SK-N-SH treated with all-trans-retinoic acid at 6 μM for 48 hours (cell line): Measurements from ENCODE around the gene TOMM20.

ENCODE experiments used
- ATAC-seq: fragments of 200-7000 bp; cut with Tn5 transposase; 3 replicates; pipeline ENCODE4 v1.9.1; 2020; ENCODE audit warnings: mild to moderate bottlenecking, moderate library complexity
- ARNTL ChIP-seq: fragments of 450-650 bp; formaldehyde crosslinking; IDR thresholded peaks from 2 replicates; pipeline ENCODE4 v1.5.0; 2020; ENCODE audit warnings: low read depth, mild to moderate bottlenecking, moderate library complexity, borderline replicate concordance
- BACH2 ChIP-seq: fragments of 250-450 bp; sonication (Bioruptor Pico); IDR thresholded peaks from 2 replicates; pipeline ENCODE4 v1.9.0; 2021; ENCODE audit warnings: mild to moderate bottlenecking, borderline replicate concordance
- CREB5 ChIP-seq: fragments of 250-450 bp; sonication (Bioruptor Pico); IDR thresholded peaks from 2 replicates; pipeline ENCODE4 v1.5.1; 2020; ENCODE audit warnings: low read depth, mild to moderate bottlenecking, moderate library complexity
- CSDC2 ChIP-seq: fragments of 250-450 bp; sonication (Bioruptor Pico); IDR thresholded peaks from 2 replicates; pipeline ENCODE4 v1.5.0; 2020; ENCODE audit warnings: mild to moderate bottlenecking, moderate library complexity
- CSRNP3 ChIP-seq: fragments of 250-450 bp; sonication (Bioruptor Pico); IDR thresholded peaks from 2 replicates; pipeline ENCODE4 v1.5.1; 2021; ENCODE audit warnings: mild to moderate bottlenecking, moderate library complexity
- ESRRG ChIP-seq: fragments of 250-450 bp; sonication (Bioruptor Pico); IDR thresholded peaks from 2 replicates; pipeline ENCODE4 v1.6.1; 2021; ENCODE audit warnings: mild to moderate bottlenecking
- GLIS3 ChIP-seq: fragments of 250-450 bp; sonication (Bioruptor Pico); IDR thresholded peaks from 2 replicates; pipeline ENCODE4 v1.5.0; 2020; ENCODE audit warnings: mild to moderate bottlenecking, moderate library complexity
- PATZ1 ChIP-seq: fragments of 250-450 bp; sonication (Bioruptor Pico); IDR thresholded peaks from 2 replicates; pipeline ENCODE4 v1.8.0; 2020; ENCODE audit warnings: mild to moderate bottlenecking, moderate library complexity, borderline replicate concordance
- POU6F1 ChIP-seq: fragments of 250-450 bp; sonication (Bioruptor Pico); IDR thresholded peaks from 2 replicates; pipeline ENCODE4 v1.8.0; 2021; ENCODE audit warnings: low read depth, mild to moderate bottlenecking, moderate library complexity, borderline replicate concordance
- RARB ChIP-seq: fragments of 250-450 bp; sonication (Bioruptor Pico); IDR thresholded peaks from 2 replicates; pipeline ENCODE4 v1.8.0; 2021; ENCODE audit warnings: mild to moderate bottlenecking, moderate library complexity
- SNAI2 ChIP-seq: fragments of 250-450 bp; sonication (Bioruptor Pico); IDR thresholded peaks from 2 replicates; pipeline ENCODE4 v1.5.0; 2020; ENCODE audit warnings: mild to moderate bottlenecking, moderate library complexity
- TCF4 ChIP-seq: fragments of 250-450 bp; sonication (Bioruptor Pico); IDR thresholded peaks from 2 replicates; pipeline ENCODE4 v1.8.0; 2021; ENCODE audit warnings: mild to moderate bottlenecking, moderate library complexity, borderline replicate concordance
- TSHZ2 ChIP-seq: fragments of 250-450 bp; sonication (Bioruptor Pico); IDR thresholded peaks from 2 replicates; pipeline ENCODE4 v1.5.0; 2020; ENCODE audit warnings: mild to moderate bottlenecking, moderate library complexity
- ZFP3 ChIP-seq: fragments of 250-450 bp; sonication (Bioruptor Pico); IDR thresholded peaks from 2 replicates; pipeline ENCODE4 v1.5.0; 2020; ENCODE audit warnings: mild to moderate bottlenecking, moderate library complexity
- ZFP30 ChIP-seq: fragments of 450-650 bp; formaldehyde crosslinking; IDR thresholded peaks from 2 replicates; pipeline ENCODE4 v1.5.0; 2022; ENCODE audit warnings: mild to moderate bottlenecking, moderate library complexity
- ZNF565 ChIP-seq: fragments of 450-650 bp; formaldehyde crosslinking; conservative IDR thresholded peaks from 2 replicates; pipeline ENCODE4 v1.5.0; 2020; ENCODE audit warnings: low read depth, mild to moderate bottlenecking, moderate library complexity
- ZNF70 ChIP-seq: fragments of 450-650 bp; formaldehyde crosslinking; IDR thresholded peaks from 2 replicates; pipeline ENCODE4 v1.5.0; 2020; ENCODE audit warnings: mild to moderate bottlenecking, moderate library complexity
- ZNF8 ChIP-seq: fragments of 450-650 bp; formaldehyde crosslinking; IDR thresholded peaks from 2 replicates; pipeline ENCODE4 v1.5.0; 2020; ENCODE audit warnings: mild to moderate bottlenecking, moderate library complexity

TOMM20 gene

GRCh38 chr1:235145639-235146038, 17.0 kb upstream of the TOMM20 start:
- ATAC-seq = no peak
- TF ChIP-seq CSRNP3 (CRISPR knock-in tag) (no peak), ESRRG (CRISPR knock-in tag) (no peak), ZNF8 (CRISPR knock-in tag) (no peak), ZNF565 (CRISPR knock-in tag) (no peak), CREB5 (CRISPR knock-in tag) (no peak), TSHZ2 (no peak), ARNTL (CRISPR knock-in tag) (no peak), ZFP3 (no peak), PATZ1 (CRISPR knock-in tag) (no peak), GLIS3 (no peak), POU6F1 (no peak), SNAI2 (no peak), ZFP30 (no peak), RARB (no peak), ZNF70 (CRISPR knock-in tag) (no peak)
- TF ChIP-seq, all 23 proteins: peak for 0

- TF ChIP-seq CSDC2 (CRISPR knock-in tag) (no peak), GLIS3 (no peak), PATZ1 (CRISPR knock-in tag) (no peak), TCF4 (CRISPR knock-in tag) (no peak), POU6F1 (no peak), ZNF8 (CRISPR knock-in tag) (no peak), SNAI2 (no peak), CSRNP3 (CRISPR knock-in tag) (no peak), ZFP3 (no peak), BACH2 (no peak)
- TF ChIP-seq, all 23 proteins: peak for 0
- ATAC-seq = no peak
Measured at GRCh38 chr1:235142991-235143390, 14.4 kb upstream of the TOMM20 start.
